GM19452 (cell line): ENCODE measurements around the gene KMO.

Experiments used
- ATAC-seq: cut with Tn5 transposase; IDR thresholded peaks from one replicate; pipeline ENCODE4 v1.9.1; 2021; ENCODE audit not compliant: unreplicated experiment

KMO gene

DNA sequence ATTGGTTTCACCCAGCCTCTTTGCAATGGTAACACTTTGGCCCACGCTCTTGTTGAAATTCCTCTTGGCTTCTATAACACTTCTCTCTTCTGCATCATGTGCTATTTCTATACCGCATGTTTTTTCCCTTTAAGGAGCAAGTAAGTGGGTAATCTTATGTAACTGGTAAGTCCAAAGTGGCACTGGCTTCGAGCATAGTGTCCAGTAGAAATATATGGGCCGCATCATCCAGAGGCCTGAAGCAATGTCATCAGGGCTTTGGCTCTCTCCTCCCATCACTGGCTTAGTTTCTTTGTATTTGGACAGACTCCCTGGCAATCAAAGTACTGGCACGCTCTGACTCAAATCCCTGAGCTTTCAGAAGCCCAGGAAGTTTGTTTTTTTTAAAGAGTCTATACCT lies 90.5 kb downstream of the KMO start:
- ATAC-seq = no peak

DNA sequence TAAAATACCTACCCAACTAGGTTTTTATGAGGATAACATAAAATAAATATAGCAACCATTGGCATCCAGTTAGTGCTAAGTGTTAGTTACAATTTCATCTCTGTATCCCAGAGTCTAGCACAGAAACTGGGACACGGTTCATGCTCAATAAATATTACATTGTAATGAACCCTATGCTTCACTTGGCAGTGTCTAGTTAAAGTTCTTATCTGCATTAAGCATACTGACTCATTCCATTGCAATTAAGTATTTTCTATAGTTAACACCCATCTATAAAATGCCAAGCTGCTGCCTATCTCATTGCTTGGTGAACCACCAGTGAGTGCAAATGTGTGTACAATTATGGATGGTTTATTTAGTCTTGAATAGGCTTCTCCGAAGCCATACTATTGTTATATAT lies 92.8 kb downstream of the KMO start:
- no peak for ATAC-seq

DNA sequence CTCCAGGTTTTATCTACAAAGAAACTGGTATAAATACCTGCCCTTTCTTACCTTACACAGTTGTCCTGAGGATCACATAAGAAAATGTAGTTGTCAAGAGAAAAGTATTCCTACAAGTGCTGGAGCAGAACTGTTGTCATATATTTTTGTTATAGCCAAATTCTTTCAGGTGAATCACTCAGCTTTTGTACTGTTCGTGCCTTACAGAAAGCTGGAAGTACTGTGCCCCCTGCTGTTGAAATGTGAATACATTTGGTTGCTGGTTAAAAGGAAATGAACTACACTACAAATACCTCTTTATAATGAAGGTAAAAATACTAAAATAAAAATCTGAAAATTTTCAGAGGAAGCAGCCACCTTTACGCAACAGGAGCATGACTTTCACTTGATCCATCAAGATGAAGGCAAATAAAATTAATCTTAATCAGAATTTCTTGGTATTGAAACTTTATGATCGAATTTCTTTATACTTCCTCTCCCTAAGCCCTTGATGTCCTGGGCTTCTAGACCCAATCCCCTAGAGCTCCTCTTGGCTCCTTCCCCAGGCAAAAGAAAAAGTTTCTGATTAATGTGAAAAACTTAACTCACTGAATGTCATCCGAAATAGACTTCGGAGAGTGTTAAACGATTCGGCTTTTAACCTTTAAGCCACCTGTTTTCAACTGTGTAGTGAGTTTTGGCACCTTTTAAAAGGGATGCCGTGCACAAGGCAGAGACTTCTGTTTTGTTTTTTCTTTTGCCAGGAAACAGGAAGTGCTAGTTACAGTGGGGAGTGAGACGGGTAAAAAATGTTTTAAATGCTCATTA lies 95.5 kb downstream of the KMO start:
- peak; percentile 82 for ATAC-seq

DNA sequence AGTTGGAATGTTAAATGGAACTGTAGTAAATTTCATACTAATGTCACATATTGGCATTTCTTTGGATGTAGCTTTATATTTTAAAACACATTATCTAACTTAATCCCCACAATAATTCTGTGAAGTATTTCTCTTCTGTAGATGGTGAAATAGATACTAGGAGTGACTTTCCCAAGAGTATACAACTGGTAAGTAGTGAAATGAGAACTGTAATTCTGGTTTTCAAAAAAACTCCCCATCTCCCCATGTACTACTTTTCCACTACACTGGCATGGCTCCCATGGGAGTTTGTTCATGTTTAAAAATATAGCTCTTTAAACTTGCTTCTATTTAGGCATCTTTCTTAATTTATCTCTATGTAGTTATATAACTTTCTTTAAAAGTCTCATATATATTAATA lies 97.8 kb downstream of the KMO start:
- no peak for ATAC-seq

DNA sequence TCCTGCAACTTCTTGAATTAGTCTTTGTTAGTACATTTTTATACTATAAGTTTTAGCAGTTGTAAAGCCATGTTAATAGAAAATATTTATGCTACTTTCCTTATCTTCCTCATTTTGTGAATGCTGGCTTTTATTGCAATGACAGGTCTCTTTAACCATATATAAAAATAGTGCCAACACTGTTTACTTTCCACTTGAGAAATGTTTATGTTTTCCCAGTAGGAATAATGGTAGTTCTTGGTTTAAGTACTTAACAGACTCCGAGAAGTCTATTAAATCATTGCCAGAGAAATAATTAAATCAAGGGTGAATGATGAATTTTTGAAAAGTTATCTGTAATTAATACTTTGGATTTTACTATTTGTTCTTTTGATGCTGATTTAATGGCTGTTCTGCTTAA lies 98.3 kb downstream of the KMO start:
- ATAC-seq = no peak

DNA sequence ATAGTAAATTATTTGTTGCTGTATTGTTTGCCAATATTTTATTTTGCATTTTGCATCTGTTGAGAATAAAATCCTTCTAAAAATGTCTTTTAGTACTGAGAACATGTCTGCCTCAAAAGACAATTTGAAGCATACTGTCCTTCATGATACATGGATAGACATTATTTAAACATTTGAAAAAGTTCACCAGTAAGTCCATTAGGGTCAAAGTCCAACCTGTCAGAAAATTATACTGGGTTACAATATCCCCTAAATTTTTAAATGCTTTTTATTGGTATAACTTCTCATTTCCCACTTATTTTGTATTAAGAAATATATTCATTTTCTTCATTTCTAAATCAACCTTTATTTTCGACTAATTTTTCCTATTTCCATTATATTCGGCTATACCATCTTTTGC lies 98.7 kb downstream of the KMO start:
- ATAC-seq = no peak

DNA sequence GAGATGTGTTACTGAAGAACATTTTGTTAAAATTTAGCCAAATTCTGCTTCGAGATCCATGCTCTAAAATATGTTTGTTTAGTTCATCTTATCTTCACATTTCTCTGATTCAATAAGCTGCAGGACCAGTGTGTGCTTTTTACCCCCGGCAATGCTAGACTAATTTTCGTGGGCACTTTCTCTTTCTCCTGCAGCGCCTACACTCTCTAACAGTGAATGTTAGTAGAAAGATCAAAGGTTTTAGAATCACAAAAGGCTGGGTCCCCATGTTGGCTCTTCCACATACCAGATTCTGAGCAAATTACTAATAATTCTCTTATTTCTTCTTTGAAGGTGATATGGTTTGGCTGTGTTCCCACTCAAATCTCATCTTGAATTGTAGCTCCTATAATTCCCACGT lies 99.5 kb downstream of the KMO start:
- no peak for ATAC-seq

DNA sequence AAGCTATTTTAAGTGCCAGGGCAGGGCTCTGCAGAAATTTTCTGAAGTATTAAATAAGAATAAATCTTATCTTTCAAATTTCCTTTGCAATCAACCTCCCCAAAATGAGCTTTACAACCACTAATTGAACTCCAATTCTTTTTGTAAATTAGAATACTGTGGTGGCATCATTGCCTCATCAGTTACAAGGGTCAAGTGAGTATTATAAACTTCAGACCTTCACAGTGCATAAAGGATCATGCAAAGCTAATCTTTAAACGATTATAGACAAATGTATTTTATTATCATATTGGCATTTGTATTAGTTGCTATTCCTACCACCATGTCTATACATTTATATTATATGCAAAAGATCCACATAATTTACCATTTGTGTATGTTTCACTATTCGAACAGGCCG lies 100.8 kb downstream of the KMO start:
- ATAC-seq = no peak

DNA sequence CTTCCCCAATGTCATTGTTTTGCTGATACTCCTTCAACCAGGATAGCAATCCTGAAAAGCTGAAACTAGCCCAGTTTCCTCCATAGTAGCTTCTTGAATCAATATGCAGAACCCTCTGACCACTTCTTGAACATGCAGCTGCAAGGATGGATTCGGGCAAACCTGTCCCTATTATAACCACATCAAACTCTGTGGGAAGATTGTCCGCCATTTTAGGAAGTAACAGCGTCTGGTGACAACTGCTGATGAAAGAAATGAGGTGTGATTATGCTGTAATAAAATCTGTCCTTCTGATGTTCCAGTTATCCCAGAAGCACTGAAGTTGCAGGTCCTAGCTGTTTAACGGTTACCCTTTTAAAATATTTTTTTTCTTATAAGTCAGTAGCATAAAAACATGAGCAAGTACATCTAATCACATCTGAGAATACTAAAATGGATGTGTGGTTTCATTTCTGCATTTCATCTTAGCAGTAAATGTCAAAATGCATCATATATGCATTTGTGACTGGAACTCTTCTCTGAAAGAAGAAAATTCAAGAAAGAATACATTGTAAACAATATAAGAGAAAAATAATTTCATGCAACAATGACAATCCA lies 103.5 kb downstream of the KMO start:
- no peak for ATAC-seq

DNA sequence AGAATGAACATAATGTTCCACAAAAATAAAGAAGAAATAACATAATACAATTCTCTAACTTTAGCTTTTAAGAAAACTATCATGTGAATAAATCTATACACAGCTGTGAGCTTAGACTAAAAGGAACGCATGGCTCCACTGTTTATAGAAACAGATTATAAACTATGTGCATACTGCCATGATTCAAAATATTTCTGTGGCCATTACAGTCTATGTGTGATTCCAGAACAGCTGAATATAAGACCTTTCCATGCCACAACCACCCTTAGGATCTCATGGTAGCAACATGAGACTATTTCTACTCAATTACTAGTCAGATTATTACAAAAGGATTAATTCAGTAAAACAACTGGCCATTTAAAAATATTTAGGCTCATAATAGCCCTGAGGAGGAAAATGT lies 104.1 kb downstream of the KMO start:
- ATAC-seq = no peak

DNA sequence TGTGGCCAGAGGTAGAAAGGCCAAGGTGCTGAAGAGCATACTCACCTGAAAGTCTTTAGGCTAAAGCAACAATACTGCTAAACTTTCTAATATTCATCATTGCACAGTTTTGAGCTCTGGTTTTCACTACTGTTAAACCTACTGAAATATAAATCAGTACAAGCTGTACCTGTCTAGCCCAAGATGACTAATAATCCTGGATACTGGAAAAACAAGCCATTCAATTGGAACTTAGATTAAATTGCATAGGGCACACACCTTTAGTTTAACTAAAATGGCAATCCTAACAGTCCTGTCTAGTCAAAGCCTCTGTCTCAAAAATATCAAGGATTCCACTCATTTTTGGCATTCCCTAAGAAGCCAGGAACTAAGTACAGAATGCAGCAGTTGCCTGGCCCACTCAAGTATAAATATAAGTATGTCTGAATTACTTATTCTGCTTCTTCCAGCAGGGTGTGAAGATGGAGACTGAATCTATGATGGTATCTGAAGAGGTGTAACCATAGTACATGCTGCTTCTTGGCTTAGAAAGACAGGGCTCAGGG lies 104.9 kb downstream of the KMO start:
- no peak for ATAC-seq

DNA sequence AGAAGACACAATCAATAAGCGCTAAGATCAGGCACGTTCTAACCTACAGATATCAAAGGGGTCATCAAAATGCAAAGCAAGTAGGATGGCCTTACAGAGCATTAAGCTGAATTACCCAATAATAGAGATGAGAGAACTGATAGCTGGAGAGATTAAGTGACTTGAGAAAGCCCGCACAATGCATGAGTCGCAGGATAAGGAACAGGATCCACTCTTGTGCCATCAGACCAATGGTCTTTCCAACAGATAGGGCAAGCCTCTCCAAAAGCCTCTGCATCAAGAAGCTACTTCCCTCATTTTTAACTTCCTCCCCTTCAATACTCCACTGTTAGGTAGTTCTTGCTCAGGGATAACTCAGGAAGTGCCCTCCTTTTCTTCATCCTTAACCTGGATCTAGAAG lies 105.4 kb downstream of the KMO start:
- ATAC-seq = no peak

DNA sequence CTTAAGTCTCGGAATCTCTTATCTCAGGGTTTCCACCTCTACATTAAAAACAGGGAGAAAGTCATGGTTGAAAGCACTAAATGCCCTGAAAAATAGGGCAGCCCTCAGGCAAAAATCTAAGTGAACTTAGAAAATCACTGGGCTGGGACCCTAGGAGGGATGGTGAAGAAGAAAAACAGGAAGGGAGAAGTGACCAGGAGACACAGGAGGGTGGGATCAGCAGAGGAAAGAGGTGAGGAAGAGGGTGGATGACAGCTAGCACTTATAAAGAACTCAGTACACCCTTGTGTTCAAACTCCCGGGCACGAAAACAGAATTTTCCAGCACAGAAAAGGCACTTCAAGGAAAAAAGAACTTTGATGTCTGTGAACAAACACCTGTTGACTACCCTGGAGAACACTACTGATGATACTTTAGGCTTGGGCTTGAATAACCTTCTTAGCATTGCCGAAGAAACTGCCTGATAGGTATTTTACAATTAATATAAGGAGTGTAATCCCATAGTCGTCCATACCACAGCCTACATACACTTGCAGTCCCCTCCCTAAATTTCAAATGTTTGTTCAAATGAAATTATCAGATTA lies 106.0 kb downstream of the KMO start:
- ATAC-seq = no peak

DNA sequence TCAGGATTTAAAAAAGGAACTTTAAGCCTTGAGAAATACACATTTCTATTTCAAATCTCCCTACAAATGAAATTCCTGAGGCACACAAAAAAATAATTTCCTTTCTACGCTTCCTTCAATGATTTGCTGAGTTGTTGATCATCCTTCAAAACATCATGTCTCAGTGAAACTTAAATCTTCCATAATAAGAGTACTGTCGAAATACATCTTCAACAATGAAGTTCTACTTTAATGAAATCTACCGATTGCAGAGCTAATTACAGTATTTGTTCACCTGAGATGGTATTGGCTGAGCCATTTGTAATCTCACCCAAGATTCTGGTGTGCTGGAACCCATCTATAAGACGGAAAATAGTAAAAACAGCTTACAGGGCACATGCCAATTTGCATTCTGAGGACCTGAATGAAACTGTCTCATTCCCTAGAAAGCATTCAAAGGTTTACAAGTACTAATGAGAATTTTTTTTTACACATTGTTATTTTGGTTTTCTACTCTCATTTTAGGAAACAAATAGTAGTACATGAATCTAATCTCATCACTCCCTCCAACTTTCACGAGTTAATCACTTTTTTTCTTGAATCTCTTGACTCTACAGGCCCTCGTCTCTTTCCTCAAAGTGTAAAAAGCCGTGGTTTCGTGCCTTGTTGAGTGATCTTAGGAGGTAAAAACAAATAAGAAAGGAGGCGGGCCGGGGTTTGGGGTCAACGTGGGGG lies 106.9 kb downstream of the KMO start:
- no peak for ATAC-seq

DNA sequence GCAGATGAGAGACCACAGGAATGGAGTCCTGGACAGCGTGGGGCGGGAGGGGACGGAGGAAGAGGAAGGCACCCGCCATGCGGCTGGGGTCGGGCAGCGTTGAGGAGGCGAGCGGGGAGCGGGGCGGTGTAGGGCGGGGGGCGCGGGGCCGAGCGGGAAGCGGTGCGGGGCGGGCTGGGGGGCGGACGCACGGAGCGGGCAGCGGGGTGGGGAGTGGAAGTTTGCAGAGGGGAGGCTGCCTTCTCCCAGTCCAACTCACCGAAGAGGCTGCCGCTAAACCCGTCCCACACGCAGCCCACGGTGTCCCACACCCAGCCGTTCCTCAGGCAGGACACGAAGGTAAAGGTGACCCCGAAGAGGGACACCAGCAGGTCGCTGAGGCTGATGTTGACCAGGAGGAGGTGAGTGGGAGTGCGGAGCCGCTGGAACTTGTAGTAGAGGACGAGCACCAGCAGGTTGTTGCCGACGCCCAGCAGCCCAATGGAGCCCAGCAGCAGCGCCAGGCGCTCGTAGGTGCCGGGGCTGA lies 107.5 kb downstream of the KMO start:
- ATAC-seq = peak; percentile 52

DNA sequence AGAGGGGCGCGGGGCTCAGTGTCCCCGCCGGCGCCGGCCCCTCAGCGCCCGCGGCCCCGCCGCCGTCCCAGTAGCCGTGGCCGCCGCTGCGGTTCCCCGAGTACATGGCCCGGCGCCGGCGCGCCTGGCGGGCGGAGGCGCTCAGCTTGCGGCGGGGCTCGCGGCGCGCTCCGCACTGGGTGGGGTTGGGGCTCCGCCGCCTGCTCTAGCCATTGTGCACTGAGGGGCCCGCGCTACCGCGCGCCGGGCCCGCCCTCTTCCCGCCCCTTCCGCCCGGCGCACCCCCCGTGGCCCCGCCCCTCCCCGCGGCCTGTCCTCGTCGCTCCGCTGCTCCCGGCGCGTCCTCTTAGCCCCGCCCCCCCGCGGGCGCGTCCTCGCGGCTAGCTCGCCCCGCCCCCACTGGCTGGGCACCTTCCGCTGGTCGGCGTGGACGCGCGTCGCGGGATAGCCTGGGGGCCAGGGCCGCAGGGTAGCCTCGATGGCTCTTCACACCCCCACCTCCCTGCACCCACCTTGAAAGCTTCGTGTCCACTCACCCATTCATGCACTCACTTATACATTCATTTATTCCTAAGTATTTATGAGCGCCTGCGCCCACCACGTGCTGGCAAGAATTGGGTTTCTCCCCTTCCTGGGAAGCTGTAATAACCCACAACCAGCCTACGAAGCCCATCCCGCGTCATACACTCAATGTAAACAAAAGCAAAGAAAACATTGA lies 108.1 kb downstream of the KMO start, which contains the start of the genes CHML and OPN3:
CHML (minus strand) TSS at position 221 of the 718 bp plus-strand sequence. CDS start 4,603 bp downstream, outside the sequence.
OPN3 (minus strand) TSS at position 221 of the 718 bp plus-strand sequence; CDS start at position 106, 115 bp downstream.
- ATAC-seq = peak; percentile 88

DNA sequence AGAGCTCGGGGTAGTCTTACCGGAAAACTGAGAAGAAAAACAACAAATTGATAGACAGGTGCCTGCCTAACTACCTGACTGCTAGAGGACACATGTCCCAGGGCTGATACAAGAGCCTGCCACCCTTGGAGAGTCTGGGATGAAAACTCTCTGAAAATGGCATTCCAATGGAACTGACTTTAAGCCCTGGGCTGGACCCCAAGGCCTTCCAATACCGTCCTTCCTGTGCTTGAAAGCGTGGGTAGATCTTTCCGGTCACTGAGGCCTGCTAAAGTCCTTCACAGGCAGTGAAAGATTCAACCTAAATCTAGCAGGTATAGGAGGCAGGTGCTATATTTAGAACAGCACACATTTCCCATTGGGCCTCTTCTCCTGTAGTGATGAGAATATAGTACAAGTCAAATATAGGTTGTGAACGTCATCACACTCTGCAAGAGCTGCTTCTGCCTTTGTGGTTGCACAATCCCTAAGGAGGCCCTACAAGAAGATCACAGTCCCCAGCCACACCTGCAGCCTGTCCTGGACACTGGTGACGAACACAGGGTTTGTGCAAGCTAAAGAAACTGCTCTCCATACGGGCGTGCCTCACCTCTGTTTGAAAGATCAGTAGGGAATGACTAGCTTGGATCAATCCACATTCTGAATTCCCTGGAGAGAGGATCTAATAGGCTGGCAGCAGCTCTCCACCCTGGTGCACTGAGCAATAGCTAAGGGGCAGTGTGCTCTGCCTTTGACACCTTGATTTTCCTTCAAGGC lies 108.9 kb downstream of the KMO start:
- ATAC-seq = no peak

DNA sequence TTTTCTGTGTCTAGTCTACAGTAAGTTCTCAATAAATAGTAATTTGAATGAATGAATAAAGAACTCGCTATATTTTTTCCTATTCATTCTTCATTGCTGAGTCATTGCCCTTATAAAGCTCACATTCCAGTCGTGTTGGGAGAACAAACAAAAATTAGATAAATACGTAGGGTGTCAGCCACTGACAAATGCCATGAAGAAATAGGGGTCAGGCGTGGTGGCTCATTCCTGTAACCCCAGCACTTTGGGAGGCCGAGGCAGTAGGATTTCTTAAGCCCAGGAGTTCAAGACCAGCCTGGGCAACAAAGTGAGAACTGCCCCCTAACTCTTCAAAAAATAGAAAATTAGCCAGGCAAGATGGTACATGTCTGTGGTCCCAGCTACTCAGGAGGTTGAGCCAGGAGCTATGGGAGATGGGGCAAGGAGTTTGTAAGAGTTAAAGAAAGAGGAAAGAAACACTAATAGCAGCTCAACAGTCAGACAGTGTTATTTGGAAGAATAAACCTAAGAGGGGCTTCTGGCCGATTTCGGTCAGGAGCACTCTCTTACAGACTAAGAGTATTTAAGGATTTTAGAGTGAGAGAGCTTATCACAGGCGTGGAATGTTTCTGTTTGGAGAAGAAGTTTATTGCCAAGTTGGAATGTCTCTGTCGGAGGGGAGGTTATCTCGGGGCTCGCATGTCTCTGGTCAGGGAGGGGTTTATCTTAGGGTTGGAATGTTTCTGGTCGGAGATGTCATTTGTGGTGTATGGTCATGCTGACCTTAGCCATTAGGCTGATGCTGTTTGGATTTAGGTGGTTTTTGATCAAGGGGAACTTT lies 109.8 kb downstream of the KMO start:
- ATAC-seq = no peak

DNA sequence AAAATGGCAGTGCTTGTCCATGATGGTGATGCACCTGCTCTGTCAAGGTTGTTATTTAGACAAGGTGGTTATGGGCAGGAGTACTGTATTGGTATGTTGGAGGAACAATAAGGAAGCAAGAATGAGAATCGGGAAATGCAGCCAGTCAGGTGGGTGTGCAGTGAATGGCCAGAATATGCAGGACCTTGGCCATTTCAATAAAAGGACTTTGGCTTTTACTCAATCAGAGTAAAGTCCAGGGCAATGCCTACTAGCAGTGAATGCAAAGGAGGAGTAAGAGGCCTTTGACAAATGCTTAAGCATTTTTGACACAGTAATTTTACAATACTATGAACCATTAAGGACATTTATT lies 110.4 kb downstream of the KMO start:
- ATAC-seq = no peak
